Upper lobe of left lung (tissue), 4 donors: ENCODE measurements around the gene SLC35F3.

Experiments
- CTCF ChIP-seq, 6 experiments: fragments of 450-650 bp in 4 of 6; fragments of 200-600 bp in 2 of 6; sonication (generic) in 2 of 6; IDR thresholded peaks; one replicate each; pipeline ENCODE4 v1.5.1; 2016 to 2019; ENCODE audit warnings: antibody characterized with exemption in 6 of 6
- EP300 ChIP-seq, 4 donors: sonication (generic); formaldehyde crosslinking; IDR thresholded peaks; one replicate each; pipeline ENCODE4 v1.5.1; 2017; ENCODE audit warnings: antibody characterized with exemption in 4 of 4, control low read depth in 2 of 4
- POLR2A ChIP-seq, 4 donors: fragments of 450-650 bp; IDR thresholded peaks; one replicate each; pipeline ENCODE4 v1.5.1; 2016 to 2017; ENCODE audit warnings: antibody characterized with exemption in 4 of 4, mild to moderate bottlenecking in 2 of 4
- POLR2AphosphoS5 ChIP-seq, 2 donors: sonication (generic); formaldehyde crosslinking; IDR thresholded peaks; one replicate each; pipeline ENCODE4 v1.5.1; 2017; ENCODE audit warnings: antibody characterized with exemption in 2 of 2

DNA sequence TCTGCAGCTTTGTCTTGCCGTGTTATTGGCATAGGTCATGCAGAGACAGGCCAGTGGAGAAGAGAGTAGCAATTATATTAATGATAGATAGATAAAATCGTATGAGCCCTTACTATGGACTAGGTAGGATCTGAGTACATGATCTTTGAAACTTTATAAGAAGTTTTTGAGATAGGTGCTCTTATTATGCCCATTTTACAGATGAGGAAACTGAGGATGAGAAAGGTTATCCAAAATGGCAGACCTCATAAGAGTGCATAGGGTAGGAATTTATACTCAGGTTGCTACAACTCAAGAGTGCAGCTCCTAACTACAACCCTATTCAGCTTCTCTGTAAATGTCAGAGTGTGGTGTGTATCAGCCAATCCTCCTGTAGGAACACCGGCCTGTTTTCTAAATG is 89.6 kb downstream of the SLC35F3 start:
- TF ChIP-seq POLR2AphosphoS5 (IDR thresholded peaks at IDR 0.05) = no peak
- TF ChIP-seq CTCF (IDR thresholded peaks at IDR 0.05) = no peak
- TF ChIP-seq EP300 (IDR thresholded peaks at IDR 0.05) = no peak
- no peak for TF ChIP-seq POLR2A (IDR thresholded peaks at IDR 0.05)
